Measurements from ENCODE around the gene TRIM9. TPM values are rescaled to one million over a fixed set of nuclear protein-coding genes. Genes with fewer than 3 reads are reported as not detected.
A peak's percentile ranks its signal among the peaks of the same experiment; 100 is the strongest.
"Not testable (repeated sequence)": the region's sequence is repeated elsewhere in the genome, so short reads cannot be mapped to it uniquely, and the experiment has no call there.

The TRIM9 gene
- polyA plus RNA-seq, 1 donor, result 2.7 TPM

- H3K4me3 ChIP-seq (ENCODE audit: low read length); DNase-seq; H3K27ac ChIP-seq (ENCODE audit: low read length); H3K36me3 ChIP-seq (ENCODE audit: control insufficient read depth, insufficient read depth, low read length); H3K4me1 ChIP-seq (ENCODE audit: control insufficient read depth, insufficient read depth, low read length); H3K27me3 ChIP-seq (ENCODE audit: control insufficient read depth, insufficient read depth, low read length); H3K9me3 ChIP-seq (ENCODE audit: control insufficient read depth, low read depth, low read length): not testable (repeated sequence)
These were observed 100.7 kb downstream of the TRIM9 start for GRCh38 chr14:50994158-50994557.

GRCh38 chr14:50985859-50986331 is 109.0 kb downstream of the TRIM9 start:
- no peaks in the 10 kb centered on the region for H3K4me1 ChIP-seq (ENCODE audit: control insufficient read depth, insufficient read depth, low read length)
- H3K4me3 ChIP-seq (ENCODE audit: low read length), result no peak overlapping the region
- WGBS (ENCODE audit: insufficient coverage, low lambda C conversion rate), result no CpG with 5 or more reads among the region's 12 CpGs
- H3K36me3 ChIP-seq (ENCODE audit: control insufficient read depth, insufficient read depth, low read length), result no peaks in the 10 kb centered on the region
- no peaks in the 10 kb centered on the region for H3K9me3 ChIP-seq (ENCODE audit: control insufficient read depth, low read depth, low read length)
- H3K27me3 ChIP-seq (ENCODE audit: control insufficient read depth, insufficient read depth, low read length), result peaks cover 3% of the 10 kb centered on the region
- DNase-seq, result no peak
- no peak overlapping the region for H3K27ac ChIP-seq (ENCODE audit: low read length)

- H3K27ac ChIP-seq (ENCODE audit: low read length), result no peak overlapping the region
- no peak overlapping the region for H3K4me3 ChIP-seq (ENCODE audit: low read length)
- 80% methylated on average over 1 of the region's 13 CpGs for WGBS (ENCODE audit: insufficient coverage, low lambda C conversion rate)
These were observed 109.6 kb downstream of the TRIM9 start for GRCh38 chr14:50985124-50985858.

GRCh38 chr14:50984036-50984710 is 110.7 kb downstream of the TRIM9 start:
- Histone ChIP-seq H3K27ac (ENCODE audit: low read length) (no peak overlapping the region), H3K27me3 (ENCODE audit: control insufficient read depth, insufficient read depth, low read length) (peaks cover 3% of the 10 kb centered on the region), H3K36me3 (ENCODE audit: control insufficient read depth, insufficient read depth, low read length) (no peaks in the 10 kb centered on the region), H3K4me3 (ENCODE audit: low read length) (no peak overlapping the region), H3K9me3 (ENCODE audit: control insufficient read depth, low read depth, low read length) (no peaks in the 10 kb centered on the region), H3K4me1 (ENCODE audit: control insufficient read depth, insufficient read depth, low read length) (peaks cover 3% of the 10 kb centered on the region)
- no peak for DNase-seq
- WGBS (ENCODE audit: insufficient coverage, low lambda C conversion rate), result 80% methylated on average over 1 of the region's 2 CpGs

More at GRCh38 chr14:50985124-50985858, 109.6 kb downstream of the TRIM9 start:
- Histone ChIP-seq H3K9me3 (ENCODE audit: control insufficient read depth, low read depth, low read length) (no peaks in the 10 kb centered on the region), H3K4me1 (ENCODE audit: control insufficient read depth, insufficient read depth, low read length) (peaks cover 3% of the 10 kb centered on the region), H3K36me3 (ENCODE audit: control insufficient read depth, insufficient read depth, low read length) (no peaks in the 10 kb centered on the region), H3K27me3 (ENCODE audit: control insufficient read depth, insufficient read depth, low read length) (peaks cover 3% of the 10 kb centered on the region)
- DNase-seq, result peak in 1 of 2 donors; percentile 8

GRCh38 chr14:50979941-50980850 is 114.7 kb downstream of the TRIM9 start:
- H3K27me3 ChIP-seq (ENCODE audit: control insufficient read depth, insufficient read depth, low read length), result no peaks in the 10 kb centered on the region
- 17% methylated on average over 1 of the region's 5 CpGs for whole genome bisulfite sequencing (ENCODE audit: insufficient coverage, low lambda C conversion rate)
- H3K9me3 ChIP-seq (ENCODE audit: control insufficient read depth, low read depth, low read length), result no peaks in the 10 kb centered on the region
- H3K27ac ChIP-seq (ENCODE audit: low read length), result no peak overlapping the region
- H3K4me3 ChIP-seq (ENCODE audit: low read length), result no peak overlapping the region
- peaks cover 3% of the 10 kb centered on the region for H3K4me1 ChIP-seq (ENCODE audit: control insufficient read depth, insufficient read depth, low read length)
- no peak for DNase-seq
- H3K36me3 ChIP-seq (ENCODE audit: control insufficient read depth, insufficient read depth, low read length), result no peaks in the 10 kb centered on the region

- WGBS (ENCODE audit: insufficient coverage, low lambda C conversion rate), result 100% methylated on average over 1 of the region's 4 CpGs
These were observed 116.0 kb downstream of the TRIM9 start for GRCh38 chr14:50978888-50979287.

GRCh38 chr14:50978529-50978871 is 116.4 kb downstream of the TRIM9 start:
- no peaks in the 10 kb centered on the region for H3K9me3 ChIP-seq (ENCODE audit: control insufficient read depth, low read depth, low read length)
- H3K4me1 ChIP-seq (ENCODE audit: control insufficient read depth, insufficient read depth, low read length), result peaks cover 3% of the 10 kb centered on the region
- no peak for DNase-seq
- no peaks in the 10 kb centered on the region for H3K36me3 ChIP-seq (ENCODE audit: control insufficient read depth, insufficient read depth, low read length)
- H3K4me3 ChIP-seq (ENCODE audit: low read length), result no peak overlapping the region
- WGBS (ENCODE audit: insufficient coverage, low lambda C conversion rate), result no CpG with 5 or more reads among the region's 3 CpGs
- peak overlapping the region; percentile 46 for H3K27ac ChIP-seq (ENCODE audit: low read length)
- no peaks in the 10 kb centered on the region for H3K27me3 ChIP-seq (ENCODE audit: control insufficient read depth, insufficient read depth, low read length)

More at GRCh38 chr14:50978888-50979287, 116.0 kb downstream of the TRIM9 start:
- no peak overlapping the region for H3K4me3 ChIP-seq (ENCODE audit: low read length)
- H3K27ac ChIP-seq (ENCODE audit: low read length), result no peak overlapping the region
- no peaks in the 10 kb centered on the region for H3K9me3 ChIP-seq (ENCODE audit: control insufficient read depth, low read depth, low read length)
- H3K27me3 ChIP-seq (ENCODE audit: control insufficient read depth, insufficient read depth, low read length), result no peaks in the 10 kb centered on the region
- peaks cover 3% of the 10 kb centered on the region for H3K4me1 ChIP-seq (ENCODE audit: control insufficient read depth, insufficient read depth, low read length)
- no peak for DNase-seq
- no peaks in the 10 kb centered on the region for H3K36me3 ChIP-seq (ENCODE audit: control insufficient read depth, insufficient read depth, low read length)

GRCh38 chr14:50977863-50978528 is 116.9 kb downstream of the TRIM9 start:
- WGBS (ENCODE audit: insufficient coverage, low lambda C conversion rate), result 60% methylated on average over 1 of the region's 3 CpGs
- DNase-seq, result peak; percentile 37 to 65
- H3K36me3 ChIP-seq (ENCODE audit: control insufficient read depth, insufficient read depth, low read length), result no peaks in the 10 kb centered on the region

GRCh38 chr14:50974118-50974517 is 120.8 kb downstream of the TRIM9 start:
- no peak for DNase-seq
- no peaks in the 10 kb centered on the region for H3K4me1 ChIP-seq (ENCODE audit: control insufficient read depth, insufficient read depth, low read length)
- no peaks in the 10 kb centered on the region for H3K9me3 ChIP-seq (ENCODE audit: control insufficient read depth, low read depth, low read length)
- H3K4me3 ChIP-seq (ENCODE audit: low read length), result no peak overlapping the region
- H3K27ac ChIP-seq (ENCODE audit: low read length), result no peak overlapping the region
- no CpG with 5 or more reads among the region's 5 CpGs for WGBS (ENCODE audit: insufficient coverage, low lambda C conversion rate)
- no peaks in the 10 kb centered on the region for H3K36me3 ChIP-seq (ENCODE audit: control insufficient read depth, insufficient read depth, low read length)
- H3K27me3 ChIP-seq (ENCODE audit: control insufficient read depth, insufficient read depth, low read length), result no peaks in the 10 kb centered on the region

More at GRCh38 chr14:50977863-50978528, 116.9 kb downstream of the TRIM9 start:
- H3K4me1 ChIP-seq (ENCODE audit: control insufficient read depth, insufficient read depth, low read length), result peaks cover 3% of the 10 kb centered on the region
- no peaks in the 10 kb centered on the region for H3K27me3 ChIP-seq (ENCODE audit: control insufficient read depth, insufficient read depth, low read length)
- no peak overlapping the region for H3K4me3 ChIP-seq (ENCODE audit: low read length)
- no peaks in the 10 kb centered on the region for H3K9me3 ChIP-seq (ENCODE audit: control insufficient read depth, low read depth, low read length)
- H3K27ac ChIP-seq (ENCODE audit: low read length), result peak overlapping the region; percentile 46

- Histone ChIP-seq H3K27me3 (ENCODE audit: control insufficient read depth, insufficient read depth, low read length) (no peaks in the 10 kb centered on the region), H3K27ac (ENCODE audit: low read length) (no peak overlapping the region), H3K36me3 (ENCODE audit: control insufficient read depth, insufficient read depth, low read length) (no peaks in the 10 kb centered on the region), H3K4me3 (ENCODE audit: low read length) (no peak overlapping the region), H3K9me3 (ENCODE audit: control insufficient read depth, low read depth, low read length) (no peaks in the 10 kb centered on the region), H3K4me1 (ENCODE audit: control insufficient read depth, insufficient read depth, low read length) (no peaks in the 10 kb centered on the region)
- DNase-seq, result no peak
- 92% methylated on average over 2 of the region's 11 CpGs for WGBS (ENCODE audit: insufficient coverage, low lambda C conversion rate)
These were observed 122.2 kb downstream of the TRIM9 start for GRCh38 chr14:50972734-50973133.
